Measurements from ENCODE around the gene ATIC. TPM values are rescaled to one million over a fixed set of nuclear protein-coding genes. Genes with fewer than 3 reads are reported as not detected.
"Not testable (repeated sequence)": the region's sequence is repeated elsewhere in the genome, so short reads cannot be mapped to it uniquely, and the experiment has no call there.

The ATIC gene
- polyA plus RNA-seq, 10 donors, result 36.4 to 78.2 (median 52.3) TPM

GRCh38 chr2:215360059-215360458, 48.2 kb downstream of the ATIC start:
- DNase-seq, result not testable (repeated sequence)

GRCh38 chr2:215360596-215360995, 48.7 kb downstream of the ATIC start:
- no peak for DNase-seq

GRCh38 chr2:215361211-215361875, 49.5 kb downstream of the ATIC start:
- DNase-seq, result no peak

GRCh38 chr2:215361876-215362561, 50.2 kb downstream of the ATIC start:
- DNase-seq, result no peak

GRCh38 chr2:215362562-215362904, 50.7 kb downstream of the ATIC start:
- no peak for DNase-seq

GRCh38 chr2:215363039-215363438, 51.2 kb downstream of the ATIC start:
- DNase-seq, result no peak

- no peak for DNase-seq
These were observed 51.8 kb downstream of the ATIC start for GRCh38 chr2:215363461-215364156.

- no peak for DNase-seq
These were observed 52.6 kb downstream of the ATIC start for GRCh38 chr2:215364157-215365155.

- no peak for DNase-seq
These were observed 53.4 kb downstream of the ATIC start for GRCh38 chr2:215365184-215365658.

- DNase-seq, result no peak
These were observed 54.7 kb downstream of the ATIC start for GRCh38 chr2:215366440-215367032.

- DNase-seq, result no peak
These were observed 56.0 kb downstream of the ATIC start for GRCh38 chr2:215367662-215368492.

GRCh38 chr2:215368493-215368809, 56.6 kb downstream of the ATIC start:
- DNase-seq, result no peak

- no peak for DNase-seq
These were observed 57.4 kb downstream of the ATIC start for GRCh38 chr2:215369181-215369760.

GRCh38 chr2:215370112-215370965, 58.5 kb downstream of the ATIC start:
- no peak for DNase-seq

GRCh38 chr2:215371915-215372897, 60.3 kb downstream of the ATIC start:
- DNase-seq, result no peak

- DNase-seq, result no peak
These were observed 61.2 kb downstream of the ATIC start for GRCh38 chr2:215372968-215373649.

GRCh38 chr2:215374002-215374401, 62.1 kb downstream of the ATIC start:
- no peak for DNase-seq

Measured in muscle of back (tissue), 11 donors.